ENCODE data around the gene UBE2A.
A peak's percentile ranks its signal among the peaks of the same experiment; 100 is the strongest.

UBE2A gene

DNA sequence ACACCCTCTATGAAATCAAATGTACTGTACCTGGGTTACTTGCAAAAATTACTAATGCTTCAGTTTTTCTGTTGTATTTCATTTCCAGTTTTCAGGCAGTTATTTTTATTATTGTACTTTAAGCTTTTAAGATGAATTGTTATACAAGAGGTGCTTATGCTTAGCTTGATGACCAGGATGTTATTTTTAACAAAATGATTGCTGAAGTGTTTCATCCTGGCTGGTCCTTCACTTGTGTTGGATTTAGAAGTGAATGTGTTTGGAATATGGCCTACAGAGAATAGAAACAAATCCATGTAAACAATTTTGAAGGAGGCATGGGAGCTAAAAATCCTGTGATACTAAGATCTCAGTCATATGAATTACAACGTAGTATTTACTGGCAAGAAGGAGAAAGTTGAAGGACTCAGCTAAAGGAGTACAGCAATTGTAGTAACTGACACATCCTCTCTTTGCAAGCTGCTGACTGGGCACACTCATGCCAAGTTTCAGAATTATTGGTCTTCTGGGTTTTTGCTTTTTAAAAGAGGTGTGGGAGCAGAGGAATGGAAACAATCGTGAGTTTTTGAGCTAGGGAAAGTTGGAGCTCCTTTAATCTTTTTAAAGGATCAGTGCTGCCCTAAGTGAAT is 9.2 kb downstream of the UBE2A start:
- TF ChIP-seq PRDM1 (tag by site-specific recombination; IDR thresholded peaks at IDR 0.05): peak; percentile 23; the same call in 1 of the 2 replicates
- no peak for TF ChIP-seq ZNF701 (tag by site-specific recombination; IDR thresholded peaks at IDR 0.05)
- no peak overlapping the region for H3K27ac ChIP-seq (ENCODE audit: extremely low read depth, low read depth, low read length)
- H3K36me3 ChIP-seq (ENCODE audit: control insufficient read depth in 2 of 2, insufficient read depth in 1 of 2, low read length in 2 of 2): peaks cover 0 to 5% of the 10 kb centered on the region in 2 experiments
- ChIA-PET POLR2A (interaction anchor here (1.2 to 2.2 kb wide), 3 partner anchors 9 to 22 kb away, joined by 3 to 7 read pairs (median 6); partner anchors contain the start of gene UBE2A), CTCF (interaction anchor here (0.6 to 1.0 kb wide), 2 partner anchors 22 to 67 kb away, joined by 4 to 7 read pairs; no protein-coding TSS in a partner anchor)
- no peaks in the 10 kb centered on the region for H3K9me3 ChIP-seq (ENCODE audit: control insufficient read depth, insufficient read depth, low read depth, low read length)
- H3K4me3 ChIP-seq (ENCODE audit: low read depth, low read length): no peak overlapping the region
- H3K4me1 ChIP-seq (ENCODE audit: control insufficient read depth, insufficient read depth, low read length): no peaks in the 10 kb centered on the region

DNA sequence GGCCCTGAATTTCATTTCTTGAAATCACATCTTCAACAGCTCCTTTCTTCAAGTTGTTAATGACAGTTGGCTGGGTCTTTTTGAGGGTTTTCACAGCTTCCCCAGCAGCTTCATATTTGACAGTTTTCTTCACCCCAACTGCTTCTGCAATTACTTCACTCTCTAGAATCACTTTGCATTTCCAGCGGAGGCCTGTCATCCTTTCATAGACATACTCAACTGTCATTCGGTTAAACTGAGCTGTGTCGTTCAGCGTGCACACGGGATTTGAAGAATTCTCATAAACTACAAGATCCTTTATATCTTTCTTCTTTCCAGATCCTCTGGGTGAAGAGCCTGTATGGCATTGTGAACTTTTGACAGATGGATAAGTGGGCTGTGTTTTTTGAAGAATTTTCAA is 15.4 kb downstream of the UBE2A start:
- H3K9me3 ChIP-seq (ENCODE audit: control insufficient read depth, insufficient read depth, low read depth, low read length): no peaks in the 10 kb centered on the region

DNA sequence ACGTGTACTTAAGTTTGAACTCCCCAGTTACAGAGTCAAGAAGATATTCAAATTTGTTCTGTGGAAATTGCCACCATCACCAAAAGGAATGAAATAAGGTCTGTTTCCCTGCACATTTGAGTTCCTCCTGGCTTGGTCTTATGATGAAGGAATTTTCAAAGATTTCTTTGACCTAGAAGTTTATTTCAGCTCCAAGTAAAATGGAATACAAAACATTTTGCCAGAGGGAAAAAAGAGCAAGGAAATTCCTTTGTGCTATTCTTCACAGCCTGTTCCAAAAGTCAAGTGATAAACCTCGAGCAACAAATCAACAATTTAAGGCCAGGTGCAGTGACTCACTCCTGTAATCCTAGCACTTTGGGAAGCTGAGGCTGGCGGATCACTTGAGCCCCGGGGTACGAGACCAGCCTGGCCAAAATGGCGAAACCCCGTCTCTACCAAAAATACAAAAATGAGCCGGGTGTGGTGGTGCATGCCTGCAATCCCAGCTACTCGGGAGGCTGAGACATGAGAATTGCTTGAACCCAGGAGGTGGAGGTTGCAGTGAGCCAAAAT is 28.4 kb downstream of the UBE2A start:
- no peak overlapping the region for H3K27ac ChIP-seq (ENCODE audit: extremely low read depth, low read depth, low read length)
- H3K9me3 ChIP-seq (ENCODE audit: control insufficient read depth, insufficient read depth, low read depth, low read length): no peaks in the 10 kb centered on the region
- H3K36me3 ChIP-seq (ENCODE audit: control insufficient read depth in 2 of 2, insufficient read depth in 1 of 2, low read length in 2 of 2): peaks cover 18 to 20% of the 10 kb centered on the region in 2 experiments; a peak in 2 of 3 replicates
- no peaks in the 10 kb centered on the region for H3K4me1 ChIP-seq (ENCODE audit: control insufficient read depth, insufficient read depth, low read length)
- POLR2A ChIA-PET: interaction anchor here (0.7 to 1.8 kb wide), 2 partner anchors 29 to 255 kb away, joined by 4 to 5 read pairs; no protein-coding TSS in a partner anchor
- H3K4me3 ChIP-seq (ENCODE audit: low read depth, low read length): no peak overlapping the region
- CTCF ChIA-PET: interaction anchor here (0.6 to 1.9 kb wide), 4 partner anchors 22 to 276 kb away, joined by 3 to 9 read pairs (median 4); no protein-coding TSS in a partner anchor
- no peak for TF ChIP-seq BCL11A (tag by site-specific recombination; IDR thresholded peaks at IDR 0.05; ENCODE audit: low read depth)
- TF ChIP-seq, protein P1, sequence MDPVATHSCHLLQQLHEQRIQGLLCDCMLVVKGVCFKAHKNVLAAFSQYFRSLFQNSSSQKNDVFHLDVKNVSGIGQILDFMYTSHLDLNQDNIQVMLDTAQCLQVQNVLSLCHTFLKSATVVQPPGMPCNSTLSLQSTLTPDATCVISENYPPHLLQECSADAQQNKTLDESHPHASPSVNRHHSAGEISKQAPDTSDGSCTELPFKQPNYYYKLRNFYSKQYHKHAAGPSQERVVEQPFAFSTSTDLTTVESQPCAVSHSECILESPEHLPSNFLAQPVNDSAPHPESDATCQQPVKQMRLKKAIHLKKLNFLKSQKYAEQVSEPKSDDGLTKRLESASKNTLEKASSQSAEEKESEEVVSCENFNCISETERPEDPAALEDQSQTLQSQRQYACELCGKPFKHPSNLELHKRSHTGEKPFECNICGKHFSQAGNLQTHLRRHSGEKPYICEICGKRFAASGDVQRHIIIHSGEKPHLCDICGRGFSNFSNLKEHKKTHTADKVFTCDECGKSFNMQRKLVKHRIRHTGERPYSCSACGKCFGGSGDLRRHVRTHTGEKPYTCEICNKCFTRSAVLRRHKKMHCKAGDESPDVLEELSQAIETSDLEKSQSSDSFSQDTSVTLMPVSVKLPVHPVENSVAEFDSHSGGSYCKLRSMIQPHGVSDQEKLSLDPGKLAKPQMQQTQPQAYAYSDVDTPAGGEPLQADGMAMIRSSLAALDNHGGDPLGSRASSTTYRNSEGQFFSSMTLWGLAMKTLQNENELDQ (tag by site-specific recombination; IDR thresholded peaks at IDR 0.05; ENCODE audit: low read depth): peak; percentile 96

More for the DNA sequence above, 15.4 kb downstream of the UBE2A start:
- POLR2A ChIA-PET: interaction anchor here (1.4 to 1.9 kb wide), 2 partner anchors 10 to 12 kb away, joined by 4 read pairs; no protein-coding TSS in a partner anchor
- peaks cover 17 to 51% of the 10 kb centered on the region in 2 experiments for H3K36me3 ChIP-seq (ENCODE audit: control insufficient read depth in 2 of 2, insufficient read depth in 1 of 2, low read length in 2 of 2)
- no peak overlapping the region for H3K4me3 ChIP-seq (ENCODE audit: low read depth, low read length)
- no peak overlapping the region for H3K27ac ChIP-seq (ENCODE audit: extremely low read depth, low read depth, low read length)
- TF ChIP-seq ZNF175 (tag by site-specific recombination; IDR thresholded peaks at IDR 0.05) (no peak), ZNF473 (tag by site-specific recombination; IDR thresholded peaks at IDR 0.05) (no peak), PRDM1 (tag by site-specific recombination; IDR thresholded peaks at IDR 0.05) (no peak), ZNF155 (tag by site-specific recombination; IDR thresholded peaks at IDR 0.05) (no peak), ZNF76 (tag by site-specific recombination; IDR thresholded peaks at IDR 0.05; ENCODE audit: borderline replicate concordance, low read depth) (no peak), ZBTB21 (tag by site-specific recombination; IDR thresholded peaks at IDR 0.05) (no peak), ZSCAN23 (tag by site-specific recombination; IDR thresholded peaks at IDR 0.05) (no peak), ZNF600 (tag by site-specific recombination; IDR thresholded peaks at IDR 0.05) (no peak), ZNF529 (tag by site-specific recombination; IDR thresholded peaks at IDR 0.05; ENCODE audit: insufficient replicate concordance) (no peak)
- TF ChIP-seq, protein P2, sequence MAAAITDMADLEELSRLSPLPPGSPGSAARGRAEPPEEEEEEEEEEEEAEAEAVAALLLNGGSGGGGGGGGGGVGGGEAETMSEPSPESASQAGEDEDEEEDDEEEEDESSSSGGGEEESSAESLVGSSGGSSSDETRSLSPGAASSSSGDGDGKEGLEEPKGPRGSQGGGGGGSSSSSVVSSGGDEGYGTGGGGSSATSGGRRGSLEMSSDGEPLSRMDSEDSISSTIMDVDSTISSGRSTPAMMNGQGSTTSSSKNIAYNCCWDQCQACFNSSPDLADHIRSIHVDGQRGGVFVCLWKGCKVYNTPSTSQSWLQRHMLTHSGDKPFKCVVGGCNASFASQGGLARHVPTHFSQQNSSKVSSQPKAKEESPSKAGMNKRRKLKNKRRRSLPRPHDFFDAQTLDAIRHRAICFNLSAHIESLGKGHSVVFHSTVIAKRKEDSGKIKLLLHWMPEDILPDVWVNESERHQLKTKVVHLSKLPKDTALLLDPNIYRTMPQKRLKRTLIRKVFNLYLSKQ (tag by site-specific recombination; IDR thresholded peaks at IDR 0.05; ENCODE audit: borderline replicate concordance): no peak
- TF ChIP-seq, protein P3, sequence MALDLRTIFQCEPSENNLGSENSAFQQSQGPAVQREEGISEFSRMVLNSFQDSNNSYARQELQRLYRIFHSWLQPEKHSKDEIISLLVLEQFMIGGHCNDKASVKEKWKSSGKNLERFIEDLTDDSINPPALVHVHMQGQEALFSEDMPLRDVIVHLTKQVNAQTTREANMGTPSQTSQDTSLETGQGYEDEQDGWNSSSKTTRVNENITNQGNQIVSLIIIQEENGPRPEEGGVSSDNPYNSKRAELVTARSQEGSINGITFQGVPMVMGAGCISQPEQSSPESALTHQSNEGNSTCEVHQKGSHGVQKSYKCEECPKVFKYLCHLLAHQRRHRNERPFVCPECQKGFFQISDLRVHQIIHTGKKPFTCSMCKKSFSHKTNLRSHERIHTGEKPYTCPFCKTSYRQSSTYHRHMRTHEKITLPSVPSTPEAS (tag by site-specific recombination; IDR thresholded peaks at IDR 0.05): no peak
- TF ChIP-seq, protein P4, sequence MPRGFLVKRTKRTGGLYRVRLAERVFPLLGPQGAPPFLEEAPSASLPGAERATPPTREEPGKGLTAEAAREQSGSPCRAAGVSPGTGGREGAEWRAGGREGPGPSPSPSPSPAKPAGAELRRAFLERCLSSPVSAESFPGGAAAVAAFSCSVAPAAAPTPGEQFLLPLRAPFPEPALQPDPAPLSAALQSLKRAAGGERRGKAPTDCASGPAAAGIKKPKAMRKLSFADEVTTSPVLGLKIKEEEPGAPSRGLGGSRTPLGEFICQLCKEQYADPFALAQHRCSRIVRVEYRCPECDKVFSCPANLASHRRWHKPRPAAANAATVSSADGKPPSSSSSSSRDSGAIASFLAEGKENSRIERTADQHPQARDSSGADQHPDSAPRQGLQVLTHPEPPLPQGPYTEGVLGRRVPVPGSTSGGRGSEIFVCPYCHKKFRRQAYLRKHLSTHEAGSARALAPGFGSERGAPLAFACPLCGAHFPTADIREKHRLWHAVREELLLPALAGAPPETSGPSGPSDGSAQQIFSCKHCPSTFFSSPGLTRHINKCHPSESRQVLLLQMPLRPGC (tag by site-specific recombination; IDR thresholded peaks at IDR 0.05): no peak
- no peaks in the 10 kb centered on the region for H3K4me1 ChIP-seq (ENCODE audit: control insufficient read depth, insufficient read depth, low read length)
- CTCF ChIA-PET: interaction anchor here (0.6 kb wide), 2 partner anchors 20 to 43 kb away, joined by 3 to 5 read pairs; no protein-coding TSS in a partner anchor
